HuH-7 (cell line): ENCODE data around the gene APBA2.

ENCODE experiments used
- DNase-seq: peaks from one replicate; pipeline ENCODE4 v3.0.0; 2011; ENCODE audit warnings: low spot score

Gene APBA2

GRCh38 chr15:29134239-29134638, 248.5 kb downstream of the APBA2 start:
- DNase-seq = no peak

- no peak for DNase-seq
Measured at GRCh38 chr15:29134641-29135308, 249.0 kb downstream of the APBA2 start.

- no peak for DNase-seq
Measured at GRCh38 chr15:29135309-29135657, 249.5 kb downstream of the APBA2 start.

- no peak for DNase-seq
Measured at GRCh38 chr15:29135702-29136646, 250.2 kb downstream of the APBA2 start.

- no peak for DNase-seq
Measured at GRCh38 chr15:29138260-29138659, 252.5 kb downstream of the APBA2 start.

- DNase-seq = no peak
Measured at GRCh38 chr15:29139072-29139471, 253.3 kb downstream of the APBA2 start.

GRCh38 chr15:29139540-29140459, 254.0 kb downstream of the APBA2 start:
- peak; percentile 83 for DNase-seq

GRCh38 chr15:29140475-29141307, 254.9 kb downstream of the APBA2 start:
- no peak for DNase-seq

- DNase-seq = no peak
Measured at GRCh38 chr15:29141308-29142128, 255.7 kb downstream of the APBA2 start.

- DNase-seq = no peak
Measured at GRCh38 chr15:29142129-29142747, 256.5 kb downstream of the APBA2 start.

- no peak for DNase-seq
Measured at GRCh38 chr15:29143293-29143692, 257.5 kb downstream of the APBA2 start.

- no peak for DNase-seq
Measured at GRCh38 chr15:29143909-29144635, 258.3 kb downstream of the APBA2 start.

- DNase-seq = no peak
Measured at GRCh38 chr15:29149738-29150075, 263.9 kb downstream of the APBA2 start.

- no peak for DNase-seq
Measured at GRCh38 chr15:29150515-29151483, 265.0 kb downstream of the APBA2 start.

- DNase-seq = no peak
Measured at GRCh38 chr15:29151484-29151857, 265.7 kb downstream of the APBA2 start.

- DNase-seq = no peak
Measured at GRCh38 chr15:29156521-29156920, 270.7 kb downstream of the APBA2 start.

- DNase-seq = no peak
Measured at GRCh38 chr15:29159771-29160455, 274.1 kb downstream of the APBA2 start.

- DNase-seq = no peak
Measured at GRCh38 chr15:29162411-29162810, 276.6 kb downstream of the APBA2 start.
